HCT116 (cell line): Measurements from ENCODE around the gene ZCCHC17. TPM values are rescaled to one million over a fixed set of nuclear protein-coding genes. Genes with fewer than 3 reads are reported as not detected.

Experiments
- ATAC-seq: fragments of 200-7000 bp; cut with Tn5 transposase; 2 replicates; pipeline ENCODE4 v1.9.1; 2020; ENCODE audit warnings: mild to moderate bottlenecking, moderate library complexity
- BruUV-seq: library from RNA; stranded (reverse); fragments of 400-500 nt; replicated peaks from 2 replicates; lab custom pipeline; 2021; lab: Mats Ljungman, UMichigan
- CTCF ChIA-PET: fragments of 300-600 bp; sonication (Branson Sonifier 250); formaldehyde crosslinking; loops from one replicate; lab custom pipeline; 2021; ENCODE audit warnings: antibody characterized with exemption; lab: Charles Lee
- POLR2A ChIA-PET: fragments of 300-600, 350-600 bp; sonication (Branson Sonifier 250); formaldehyde crosslinking; loops from one replicate; lab custom pipeline; 2021; ENCODE audit warnings: antibody characterized with exemption; lab: Charles Lee
- RAD21 ChIA-PET, 2 experiments: fragments of 300-600 bp; sonication (Branson Sonifier 250); formaldehyde crosslinking; loops; one replicate each; lab custom pipeline; 2023; ENCODE audit warnings: low total read pairs in 2 of 2; ENCODE audit not compliant: uncharacterized antibody in 2 of 2, unreplicated experiment in 2 of 2, low non-redundant PET in 1 of 2; lab: Charles Lee
- DNase-seq: peaks from one replicate; pipeline ENCODE4 v3.0.0-alpha.2; 2010; ENCODE audit warnings: low read depth, low spot score
- H2AFZ ChIP-seq: fragments of 200-600 bp; shearing (Covaris generic), sonication (generic); 2 replicates; pipeline ENCODE4 v1.6.1; 2017; ENCODE audit warnings: low read depth, mixed run types, mixed read lengths, antibody characterized with exemption, low read length; ENCODE audit not compliant: poor library complexity, severe bottlenecking
- H3K27ac ChIP-seq: 2 replicates; pipeline ENCODE4 v1.5.1; 2012; ENCODE audit warnings: low read depth, low read length
- H3K27me3 ChIP-seq: fragments of 200-600 bp; sonication (generic); 2 replicates; pipeline ENCODE4 v1.6.1; 2016; ENCODE audit warnings: mixed run types, low read length, mixed read lengths; ENCODE audit not compliant: insufficient read depth
- H3K36me3 ChIP-seq, 2 experiments: fragments of 200-500 bp in 1 of 2; fragments of 200-600 bp in 1 of 2; sonication (Bioruptor generic) in 1 of 2; sonication (generic) in 1 of 2; 2 replicates each; pipeline versions ENCODE4 v1.5.1 to v1.6.1; 2014 to 2016; ENCODE audit warnings: low read length in 2 of 2, inconsistent platforms in 1 of 2, mixed read lengths in 1 of 2, mixed run types in 1 of 2; ENCODE audit not compliant: insufficient read depth in 2 of 2, control insufficient read depth in 1 of 2
- H3K4me1 ChIP-seq, 2 experiments: fragments of 200-600 bp in 1 of 2; sonication (generic) in 1 of 2; 2 replicates each; pipeline versions ENCODE4 v1.5.1 to v1.6.1; 2012 to 2017; ENCODE audit warnings: low read length in 2 of 2, inconsistent platforms in 1 of 2, mild to moderate bottlenecking in 1 of 2, mixed read lengths in 1 of 2, mixed run types in 1 of 2, moderate library complexity in 1 of 2; ENCODE audit not compliant: insufficient read depth in 2 of 2, control insufficient read depth in 1 of 2
- H3K4me2 ChIP-seq: fragments of 200-600 bp; sonication (generic); 2 replicates; pipeline ENCODE4 v1.6.1; 2017; ENCODE audit warnings: mixed run types, low read length, mixed read lengths
- H3K4me3 ChIP-seq, 2 experiments: fragments of 200-600 bp in 1 of 2; sonication (generic) in 1 of 2; replicated peaks in 1 of 2; 2 replicates each; pipeline ENCODE4 v1.5.1; 2011 to 2016; ENCODE audit warnings: low read length in 2 of 2, control low read depth in 1 of 2, low read depth in 1 of 2, mild to moderate bottlenecking in 1 of 2, mixed read lengths in 1 of 2, mixed run types in 1 of 2
- H3K79me2 ChIP-seq: fragments of 200-600 bp; sonication (generic); 2 replicates; pipeline ENCODE4 v1.6.1; 2017; ENCODE audit warnings: mild to moderate bottlenecking, mixed run types, low read length, moderate library complexity, mixed read lengths; ENCODE audit not compliant: insufficient read depth
- H3K9ac ChIP-seq: fragments of 200-600 bp; sonication (generic); 2 replicates; pipeline ENCODE4 v1.6.1; 2016; ENCODE audit warnings: low read length, mixed read lengths
- H3K9me2 ChIP-seq: fragments of 200-600 bp; sonication (generic), shearing (Covaris generic); 2 replicates; pipeline ENCODE4 v1.6.1; 2017; ENCODE audit warnings: mixed run types, mild to moderate bottlenecking, moderate library complexity; ENCODE audit not compliant: insufficient read depth
- H3K9me3 ChIP-seq, 2 experiments: fragments of 200-500 bp in 1 of 2; fragments of 200-600 bp in 1 of 2; sonication (Bioruptor generic) in 1 of 2; sonication (generic) in 1 of 2; 2 replicates each; pipeline ENCODE4 v1.6.1; 2014 to 2017; ENCODE audit warnings: low read length in 2 of 2, mixed read lengths in 2 of 2, inconsistent platforms in 1 of 2, low read depth in 1 of 2, mild to moderate bottlenecking in 1 of 2, mixed run types in 1 of 2, moderate library complexity in 1 of 2; ENCODE audit not compliant: control insufficient read depth in 1 of 2, insufficient read depth in 1 of 2
- H4K20me1 ChIP-seq: fragments of 200-600 bp; sonication (generic), shearing (Covaris generic); 2 replicates; pipeline ENCODE4 v1.6.1; 2017; ENCODE audit warnings: mixed run types, mild to moderate bottlenecking, moderate library complexity; ENCODE audit not compliant: insufficient read depth
- CBX3 ChIP-seq: IDR thresholded peaks from 2 replicates; pipeline ENCODE4 v1.6.1; 2012; ENCODE audit warnings: low read depth
- CTCF ChIP-seq, 3 experiments: fragments of 200-600 bp in 1 of 3; sonication (generic) in 1 of 3; IDR thresholded peaks in 2 of 3; conservative IDR thresholded peaks in 1 of 3; 2 replicates each; pipeline ENCODE4 v1.5.1; 2012 to 2017; ENCODE audit warnings: low read depth in 2 of 3, low read length in 2 of 3, antibody characterized with exemption in 1 of 3, borderline replicate concordance in 1 of 3, control low read depth in 1 of 3, mild to moderate bottlenecking in 1 of 3, mixed read lengths in 1 of 3, mixed run types in 1 of 3, moderate library complexity in 1 of 3; ENCODE audit not compliant: insufficient read depth in 1 of 3
- EZH2 ChIP-seq: fragments of 200-600 bp; sonication (generic); IDR thresholded peaks from 2 replicates; pipeline ENCODE4 v1.6.1; 2017; ENCODE audit warnings: antibody characterized with exemption, mixed run types
- EZH2phosphoT487 ChIP-seq: fragments of 200-600 bp; IDR thresholded peaks from 2 replicates; pipeline ENCODE4 v1.6.1; 2018; ENCODE audit warnings: antibody characterized with exemption, borderline replicate concordance
- JUND ChIP-seq: IDR thresholded peaks from 2 replicates; pipeline ENCODE4 v1.6.1; 2012
- MAX ChIP-seq: IDR thresholded peaks from 2 replicates; pipeline ENCODE4 v1.6.1; 2012
- POLR2A ChIP-seq: IDR thresholded peaks from 2 replicates; pipeline ENCODE4 v1.7.0; 2011; ENCODE audit warnings: borderline replicate concordance; ENCODE audit not compliant: insufficient read depth, insufficient read length; ENCODE audit errors: extremely low read depth
- REST ChIP-seq: IDR thresholded peaks from 2 replicates; pipeline ENCODE4 v1.6.1; 2012; ENCODE audit warnings: low read depth
- SIN3A ChIP-seq: IDR thresholded peaks from 2 replicates; pipeline ENCODE4 v1.6.1; 2012; ENCODE audit warnings: low read depth
- SP1 ChIP-seq: IDR thresholded peaks from 2 replicates; pipeline ENCODE4 v1.6.1; 2012; ENCODE audit warnings: low read depth
- SRF ChIP-seq: IDR thresholded peaks from 2 replicates; pipeline ENCODE4 v1.6.1; 2012; ENCODE audit warnings: low read depth
- TCF7L2 ChIP-seq: IDR thresholded peaks from 2 replicates; pipeline ENCODE4 v1.7.0; 2011; ENCODE audit warnings: borderline replicate concordance, inconsistent platforms; ENCODE audit not compliant: insufficient read depth, insufficient read length; ENCODE audit errors: extremely low read depth
- ZBTB33 ChIP-seq: IDR thresholded peaks from 2 replicates; pipeline ENCODE4 v1.6.1; 2011; ENCODE audit warnings: mild to moderate bottlenecking, low read length, moderate library complexity; ENCODE audit not compliant: insufficient replicate concordance; ENCODE audit errors: extremely low read depth
- ZFX ChIP-seq: fragments of 450-650 bp; IDR thresholded peaks from 2 replicates; pipeline ENCODE4 v1.6.1; 2017
- ZNF274 ChIP-seq: fragments of 200-500 bp; sonication (Bioruptor generic); IDR thresholded peaks from 2 replicates; pipeline ENCODE4 v1.6.1; 2014; ENCODE audit warnings: mild to moderate bottlenecking, low read depth, low read length, inconsistent platforms
- intact Hi-C: fragments of 100-400 bp; cut with micrococcal nuclease; formaldehyde crosslinking; loops from 2 replicates; pipeline ENCODE4 v1.10.0; 2022
- total RNA-seq: library from RNA; stranded (reverse); gene quantifications from one replicate; pipeline ENCODE4 v1.2.1, GENCODE V29; 2021; ENCODE audit not compliant: unreplicated experiment

ZCCHC17 gene
- total RNA-seq, 1 experiment from 2014 or later: 27.8 TPM

GRCh38 chr1:31258581-31258980 lies 38.3 kb upstream of the ZCCHC17 start:
- Histone ChIP-seq H3K4me1 (no peaks in the 10 kb centered on the region), H2AFZ (no peak overlapping the region), H3K36me3 (peaks cover 28 to 29% of the 10 kb centered on the region in 2 experiments), H3K4me2 (no peak overlapping the region), H3K9ac (no peak overlapping the region), H3K79me2 (no peaks in the 10 kb centered on the region), H3K4me3 (no peak overlapping the region), H3K27me3 (no peaks in the 10 kb centered on the region), H4K20me1 (no peaks in the 10 kb centered on the region), H3K9me3 (no peaks in the 10 kb centered on the region), H3K9me2 (no peaks in the 10 kb centered on the region), H3K27ac (no peak overlapping the region)
- intact Hi-C loops: no loop called here
- no peak for DNase-seq
- POLR2A ChIA-PET: no interaction called here
- CTCF ChIA-PET: no interaction called here
- RAD21 ChIA-PET: no interaction called here
- no peak for ATAC-seq
- no TSS peak for BruUV-seq
- no peak for TF ChIP-seq TCF7L2
- no peak for TF ChIP-seq SP1
- TF ChIP-seq ZFX: no peak
- TF ChIP-seq CTCF (IDR thresholded peaks at IDR 0.05 in 2 of 3, conservative IDR thresholded peaks at IDR 0.05 in 1 of 3; ENCODE audit: borderline replicate concordance in 1 of 3, insufficient read depth in 1 of 3, low read depth in 2 of 3, low read length in 2 of 3): no peak
- TF ChIP-seq SIN3A: no peak
- TF ChIP-seq MAX: no peak
- no peak for TF ChIP-seq POLR2A
- no peak for TF ChIP-seq ZBTB33
- no peak for TF ChIP-seq CBX3
- no peak for TF ChIP-seq EZH2
- no peak for TF ChIP-seq SRF
- TF ChIP-seq EZH2phosphoT487: no peak
- no peak for TF ChIP-seq JUND
- TF ChIP-seq ZNF274: no peak
- no peak for TF ChIP-seq REST
